Measurements from ENCODE around the gene APEH.

DNA sequence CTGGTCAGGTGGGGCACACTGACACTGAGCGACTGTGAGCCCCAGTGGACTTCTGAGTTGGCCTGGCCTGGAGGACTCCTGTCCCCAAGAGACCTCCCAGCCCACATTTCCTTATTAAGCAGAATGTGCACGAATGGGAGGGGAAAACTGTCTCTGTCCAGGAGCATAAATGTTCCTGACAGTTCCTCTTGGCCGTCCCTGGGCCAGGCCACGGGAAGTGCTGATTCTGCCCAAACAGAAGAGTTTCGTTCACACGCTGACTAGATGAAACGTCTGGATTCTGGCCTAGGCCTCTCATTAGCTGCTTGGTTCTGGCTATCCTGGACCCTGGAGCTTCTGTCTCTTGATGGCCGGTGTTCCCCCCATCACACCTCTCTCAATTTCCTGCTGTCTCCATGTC, 29.5 kb upstream of the APEH start:
- TF ChIP-seq POLR2AphosphoS5 (IDR thresholded peaks at IDR 0.05): no peak
- no peak for TF ChIP-seq POLR2A (IDR thresholded peaks at IDR 0.05)
- TF ChIP-seq, protein P1, sequence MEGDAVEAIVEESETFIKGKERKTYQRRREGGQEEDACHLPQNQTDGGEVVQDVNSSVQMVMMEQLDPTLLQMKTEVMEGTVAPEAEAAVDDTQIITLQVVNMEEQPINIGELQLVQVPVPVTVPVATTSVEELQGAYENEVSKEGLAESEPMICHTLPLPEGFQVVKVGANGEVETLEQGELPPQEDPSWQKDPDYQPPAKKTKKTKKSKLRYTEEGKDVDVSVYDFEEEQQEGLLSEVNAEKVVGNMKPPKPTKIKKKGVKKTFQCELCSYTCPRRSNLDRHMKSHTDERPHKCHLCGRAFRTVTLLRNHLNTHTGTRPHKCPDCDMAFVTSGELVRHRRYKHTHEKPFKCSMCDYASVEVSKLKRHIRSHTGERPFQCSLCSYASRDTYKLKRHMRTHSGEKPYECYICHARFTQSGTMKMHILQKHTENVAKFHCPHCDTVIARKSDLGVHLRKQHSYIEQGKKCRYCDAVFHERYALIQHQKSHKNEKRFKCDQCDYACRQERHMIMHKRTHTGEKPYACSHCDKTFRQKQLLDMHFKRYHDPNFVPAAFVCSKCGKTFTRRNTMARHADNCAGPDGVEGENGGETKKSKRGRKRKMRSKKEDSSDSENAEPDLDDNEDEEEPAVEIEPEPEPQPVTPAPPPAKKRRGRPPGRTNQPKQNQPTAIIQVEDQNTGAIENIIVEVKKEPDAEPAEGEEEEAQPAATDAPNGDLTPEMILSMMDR (IDR thresholded peaks at IDR 0.05): no peak

Data from upper lobe of left lung (tissue), 4 donors.